HG03520 (cell line): ENCODE measurements around the gene HERC2.

Source experiments
- ATAC-seq: cut with Tn5 transposase; IDR thresholded peaks from one replicate; pipeline ENCODE4 v1.9.1; 2021; ENCODE audit warnings: mild to moderate bottlenecking, moderate library complexity; ENCODE audit not compliant: unreplicated experiment

The HERC2 gene

GRCh38 chr15:28101201-28101600 is 220.8 kb downstream of the HERC2 start:
- ATAC-seq = no peak

- ATAC-seq = no peak
Measured at GRCh38 chr15:28100516-28101195, 221.3 kb downstream of the HERC2 start.

- no peak for ATAC-seq
Measured at GRCh38 chr15:28099555-28100140, 222.3 kb downstream of the HERC2 start.

- ATAC-seq = no peak
Measured at GRCh38 chr15:28098766-28099554, 223.0 kb downstream of the HERC2 start, which contains the start of gene OCA2. Gene OCA2 (minus strand): TSS chr15:28099315. CDS start chr15:28081874, 17,441 bp downstream.

GRCh38 chr15:28098360-28098765 is 223.6 kb downstream of the HERC2 start:
- no peak for ATAC-seq

- ATAC-seq = no peak
Measured at GRCh38 chr15:28097656-28098359, 224.2 kb downstream of the HERC2 start.

GRCh38 chr15:28096670-28097431 is 225.1 kb downstream of the HERC2 start:
- no peak for ATAC-seq

- ATAC-seq = peak; percentile 3
Measured at GRCh38 chr15:28096411-28096669, 225.6 kb downstream of the HERC2 start.

- ATAC-seq = no peak
Measured at GRCh38 chr15:28094732-28095521, 227.1 kb downstream of the HERC2 start.

GRCh38 chr15:28093752-28094535 is 228.0 kb downstream of the HERC2 start:
- ATAC-seq = no peak

- no peak for ATAC-seq
Measured at GRCh38 chr15:28091313-28091712, 230.7 kb downstream of the HERC2 start.

- peak; percentile 91 for ATAC-seq
Measured at GRCh38 chr15:28086175-28086703, 235.7 kb downstream of the HERC2 start.

- ATAC-seq = no peak
Measured at GRCh38 chr15:28085489-28086174, 236.3 kb downstream of the HERC2 start.

- ATAC-seq = no peak
Measured at GRCh38 chr15:28084547-28084946, 237.4 kb downstream of the HERC2 start.

GRCh38 chr15:28082891-28083684 is 238.9 kb downstream of the HERC2 start:
- no peak for ATAC-seq

GRCh38 chr15:28081594-28081993 is 240.4 kb downstream of the HERC2 start:
- ATAC-seq = no peak

- ATAC-seq = no peak
Measured at GRCh38 chr15:28080386-28080785, 241.6 kb downstream of the HERC2 start.
